ENCODE measurements around the gene PNMA8A. TPM values are rescaled to one million over a fixed set of nuclear protein-coding genes. Genes with fewer than 3 reads are reported as not detected.

The PNMA8A gene
- total RNA-seq, 4 donors from 2014 or later, result 0.28 TPM; not detected in 3

- no peaks in the 10 kb centered on the region for H3K36me3 ChIP-seq
- H3K4me1 ChIP-seq, result no peaks in the 10 kb centered on the region
- DNase-seq, result no peak
- TF ChIP-seq CTCF (IDR thresholded peaks at IDR 0.05), result no peak
- no peak for TF ChIP-seq POLR2A (IDR thresholded peaks at IDR 0.05)
- H3K27ac ChIP-seq, result no peak overlapping the region
- no peak overlapping the region for H3K4me3 ChIP-seq
- no peaks in the 10 kb centered on the region for H3K9me3 ChIP-seq
- no peaks in the 10 kb centered on the region for H3K27me3 ChIP-seq
Observed at GRCh38 chr19:46453661-46454060, 17.7 kb downstream of the PNMA8A start.

GRCh38 chr19:46452186-46452585 is 19.2 kb downstream of the PNMA8A start:
- H3K4me3 ChIP-seq, result no peak overlapping the region
- H3K9me3 ChIP-seq, result no peaks in the 10 kb centered on the region
- H3K27ac ChIP-seq, result no peak overlapping the region
- no peaks in the 10 kb centered on the region for H3K27me3 ChIP-seq
- H3K36me3 ChIP-seq, result no peaks in the 10 kb centered on the region
- no peak for DNase-seq
- TF ChIP-seq POLR2A (IDR thresholded peaks at IDR 0.05) (no peak), CTCF (IDR thresholded peaks at IDR 0.05) (no peak)
- no peaks in the 10 kb centered on the region for H3K4me1 ChIP-seq

GRCh38 chr19:46451352-46451751 is 20.0 kb downstream of the PNMA8A start:
- TF ChIP-seq CTCF (IDR thresholded peaks at IDR 0.05) (no peak), POLR2A (IDR thresholded peaks at IDR 0.05) (no peak)
- Histone ChIP-seq H3K27me3 (no peaks in the 10 kb centered on the region), H3K4me3 (no peak overlapping the region), H3K9me3 (no peaks in the 10 kb centered on the region), H3K4me1 (no peaks in the 10 kb centered on the region), H3K36me3 (no peaks in the 10 kb centered on the region), H3K27ac (no peak overlapping the region)
- DNase-seq, result no peak

GRCh38 chr19:46450737-46451136 is 20.6 kb downstream of the PNMA8A start:
- H3K4me3 ChIP-seq, result no peak overlapping the region
- H3K9me3 ChIP-seq, result no peaks in the 10 kb centered on the region
- no peaks in the 10 kb centered on the region for H3K27me3 ChIP-seq
- DNase-seq, result no peak
- no peaks in the 10 kb centered on the region for H3K36me3 ChIP-seq
- no peak overlapping the region for H3K27ac ChIP-seq
- TF ChIP-seq CTCF (IDR thresholded peaks at IDR 0.05), result no peak
- no peak for TF ChIP-seq POLR2A (IDR thresholded peaks at IDR 0.05)
- H3K4me1 ChIP-seq, result no peaks in the 10 kb centered on the region

GRCh38 chr19:46449228-46449627 is 22.1 kb downstream of the PNMA8A start:
- TF ChIP-seq CTCF (IDR thresholded peaks at IDR 0.05), result no peak
- TF ChIP-seq POLR2A (IDR thresholded peaks at IDR 0.05), result no peak
- H3K27ac ChIP-seq, result no peak overlapping the region
- H3K9me3 ChIP-seq, result no peaks in the 10 kb centered on the region
- H3K4me1 ChIP-seq, result no peaks in the 10 kb centered on the region
- no peaks in the 10 kb centered on the region for H3K36me3 ChIP-seq
- no peak for DNase-seq
- no peak overlapping the region for H3K4me3 ChIP-seq
- no peaks in the 10 kb centered on the region for H3K27me3 ChIP-seq

GRCh38 chr19:46448601-46449000 is 22.8 kb downstream of the PNMA8A start:
- no peak overlapping the region for H3K4me3 ChIP-seq
- no peak overlapping the region for H3K27ac ChIP-seq
- DNase-seq, result no peak
- no peaks in the 10 kb centered on the region for H3K4me1 ChIP-seq
- TF ChIP-seq POLR2A (IDR thresholded peaks at IDR 0.05) (no peak), CTCF (IDR thresholded peaks at IDR 0.05) (no peak)
- H3K9me3 ChIP-seq, result no peaks in the 10 kb centered on the region
- no peaks in the 10 kb centered on the region for H3K27me3 ChIP-seq
- no peaks in the 10 kb centered on the region for H3K36me3 ChIP-seq

Data from Peyer's patch (tissue), 4 donors.